HCT116 (cell line): ENCODE results near the gene ESR1. TPM values are rescaled to one million over a fixed set of nuclear protein-coding genes. Genes with fewer than 3 reads are reported as not detected.

Experiments used
- ATAC-seq: fragments of 200-7000 bp; cut with Tn5 transposase; 2 replicates; pipeline ENCODE4 v1.9.1; 2020; ENCODE audit warnings: mild to moderate bottlenecking, moderate library complexity
- BruUV-seq: library from RNA; stranded (reverse); fragments of 400-500 nt; replicated peaks from 2 replicates; lab custom pipeline; 2021; lab: Mats Ljungman, UMichigan
- CTCF ChIA-PET: fragments of 300-600 bp; sonication (Branson Sonifier 250); formaldehyde crosslinking; loops from one replicate; lab custom pipeline; 2021; ENCODE audit warnings: antibody characterized with exemption; lab: Charles Lee
- POLR2A ChIA-PET: fragments of 300-600, 350-600 bp; sonication (Branson Sonifier 250); formaldehyde crosslinking; loops from one replicate; lab custom pipeline; 2021; ENCODE audit warnings: antibody characterized with exemption; lab: Charles Lee
- RAD21 ChIA-PET, 2 experiments: fragments of 300-600 bp; sonication (Branson Sonifier 250); formaldehyde crosslinking; loops; one replicate each; lab custom pipeline; 2023; ENCODE audit warnings: low total read pairs in 2 of 2; ENCODE audit not compliant: uncharacterized antibody in 2 of 2, unreplicated experiment in 2 of 2, low non-redundant PET in 1 of 2; lab: Charles Lee
- DNase-seq: peaks from one replicate; pipeline ENCODE4 v3.0.0-alpha.2; 2010; ENCODE audit warnings: low read depth, low spot score
- H2AFZ ChIP-seq: fragments of 200-600 bp; shearing (Covaris generic), sonication (generic); 2 replicates; pipeline ENCODE4 v1.6.1; 2017; ENCODE audit warnings: low read depth, mixed run types, mixed read lengths, antibody characterized with exemption, low read length; ENCODE audit not compliant: poor library complexity, severe bottlenecking
- H3K27ac ChIP-seq: 2 replicates; pipeline ENCODE4 v1.5.1; 2012; ENCODE audit warnings: low read depth, low read length
- H3K27me3 ChIP-seq: fragments of 200-600 bp; sonication (generic); 2 replicates; pipeline ENCODE4 v1.6.1; 2016; ENCODE audit warnings: mixed run types, low read length, mixed read lengths; ENCODE audit not compliant: insufficient read depth
- H3K36me3 ChIP-seq, 2 experiments: fragments of 200-500 bp in 1 of 2; fragments of 200-600 bp in 1 of 2; sonication (Bioruptor generic) in 1 of 2; sonication (generic) in 1 of 2; 2 replicates each; pipeline versions ENCODE4 v1.5.1 to v1.6.1; 2014 to 2016; ENCODE audit warnings: low read length in 2 of 2, inconsistent platforms in 1 of 2, mixed read lengths in 1 of 2, mixed run types in 1 of 2; ENCODE audit not compliant: insufficient read depth in 2 of 2, control insufficient read depth in 1 of 2
- H3K4me1 ChIP-seq, 2 experiments: fragments of 200-600 bp in 1 of 2; sonication (generic) in 1 of 2; 2 replicates each; pipeline versions ENCODE4 v1.5.1 to v1.6.1; 2012 to 2017; ENCODE audit warnings: low read length in 2 of 2, inconsistent platforms in 1 of 2, mild to moderate bottlenecking in 1 of 2, mixed read lengths in 1 of 2, mixed run types in 1 of 2, moderate library complexity in 1 of 2; ENCODE audit not compliant: insufficient read depth in 2 of 2, control insufficient read depth in 1 of 2
- H3K4me2 ChIP-seq: fragments of 200-600 bp; sonication (generic); 2 replicates; pipeline ENCODE4 v1.6.1; 2017; ENCODE audit warnings: mixed run types, low read length, mixed read lengths
- H3K4me3 ChIP-seq, 2 experiments: fragments of 200-600 bp in 1 of 2; sonication (generic) in 1 of 2; replicated peaks in 1 of 2; 2 replicates each; pipeline ENCODE4 v1.5.1; 2011 to 2016; ENCODE audit warnings: low read length in 2 of 2, control low read depth in 1 of 2, low read depth in 1 of 2, mild to moderate bottlenecking in 1 of 2, mixed read lengths in 1 of 2, mixed run types in 1 of 2
- H3K79me2 ChIP-seq: fragments of 200-600 bp; sonication (generic); 2 replicates; pipeline ENCODE4 v1.6.1; 2017; ENCODE audit warnings: mild to moderate bottlenecking, mixed run types, low read length, moderate library complexity, mixed read lengths; ENCODE audit not compliant: insufficient read depth
- H3K9ac ChIP-seq: fragments of 200-600 bp; sonication (generic); 2 replicates; pipeline ENCODE4 v1.6.1; 2016; ENCODE audit warnings: low read length, mixed read lengths
- H3K9me2 ChIP-seq: fragments of 200-600 bp; sonication (generic), shearing (Covaris generic); 2 replicates; pipeline ENCODE4 v1.6.1; 2017; ENCODE audit warnings: mixed run types, mild to moderate bottlenecking, moderate library complexity; ENCODE audit not compliant: insufficient read depth
- H3K9me3 ChIP-seq, 2 experiments: fragments of 200-500 bp in 1 of 2; fragments of 200-600 bp in 1 of 2; sonication (Bioruptor generic) in 1 of 2; sonication (generic) in 1 of 2; 2 replicates each; pipeline ENCODE4 v1.6.1; 2014 to 2017; ENCODE audit warnings: low read length in 2 of 2, mixed read lengths in 2 of 2, inconsistent platforms in 1 of 2, low read depth in 1 of 2, mild to moderate bottlenecking in 1 of 2, mixed run types in 1 of 2, moderate library complexity in 1 of 2; ENCODE audit not compliant: control insufficient read depth in 1 of 2, insufficient read depth in 1 of 2
- H4K20me1 ChIP-seq: fragments of 200-600 bp; sonication (generic), shearing (Covaris generic); 2 replicates; pipeline ENCODE4 v1.6.1; 2017; ENCODE audit warnings: mixed run types, mild to moderate bottlenecking, moderate library complexity; ENCODE audit not compliant: insufficient read depth
- ATF3 ChIP-seq: IDR thresholded peaks from 2 replicates; pipeline ENCODE4 v1.6.1; 2012
- CTCF ChIP-seq, 3 experiments: fragments of 200-600 bp in 1 of 3; sonication (generic) in 1 of 3; IDR thresholded peaks in 2 of 3; conservative IDR thresholded peaks in 1 of 3; 2 replicates each; pipeline ENCODE4 v1.5.1; 2012 to 2017; ENCODE audit warnings: low read depth in 2 of 3, low read length in 2 of 3, antibody characterized with exemption in 1 of 3, borderline replicate concordance in 1 of 3, control low read depth in 1 of 3, mild to moderate bottlenecking in 1 of 3, mixed read lengths in 1 of 3, mixed run types in 1 of 3, moderate library complexity in 1 of 3; ENCODE audit not compliant: insufficient read depth in 1 of 3
- EGR1 ChIP-seq: IDR thresholded peaks from 2 replicates; pipeline ENCODE4 v1.6.1; 2012; ENCODE audit warnings: low read depth
- ELF1 ChIP-seq: IDR thresholded peaks from 2 replicates; pipeline ENCODE4 v1.6.1; 2012; ENCODE audit warnings: low read depth, borderline replicate concordance
- EZH2phosphoT487 ChIP-seq: fragments of 200-600 bp; IDR thresholded peaks from 2 replicates; pipeline ENCODE4 v1.6.1; 2018; ENCODE audit warnings: antibody characterized with exemption, borderline replicate concordance
- FOSL1 ChIP-seq: IDR thresholded peaks from 2 replicates; pipeline ENCODE4 v1.6.1; 2012; ENCODE audit warnings: low read depth
- MAX ChIP-seq: IDR thresholded peaks from 2 replicates; pipeline ENCODE4 v1.6.1; 2012
- POLR2A ChIP-seq: IDR thresholded peaks from 2 replicates; pipeline ENCODE4 v1.7.0; 2011; ENCODE audit warnings: borderline replicate concordance; ENCODE audit not compliant: insufficient read depth, insufficient read length; ENCODE audit errors: extremely low read depth
- RAD21 ChIP-seq: IDR thresholded peaks from 2 replicates; pipeline ENCODE4 v1.6.1; 2012; ENCODE audit warnings: low read depth, mild to moderate bottlenecking
- SP1 ChIP-seq: IDR thresholded peaks from 2 replicates; pipeline ENCODE4 v1.6.1; 2012; ENCODE audit warnings: low read depth
- ZBTB33 ChIP-seq: IDR thresholded peaks from 2 replicates; pipeline ENCODE4 v1.6.1; 2011; ENCODE audit warnings: mild to moderate bottlenecking, low read length, moderate library complexity; ENCODE audit not compliant: insufficient replicate concordance; ENCODE audit errors: extremely low read depth
- ZFX ChIP-seq: fragments of 450-650 bp; IDR thresholded peaks from 2 replicates; pipeline ENCODE4 v1.6.1; 2017
- ZNF274 ChIP-seq: fragments of 200-500 bp; sonication (Bioruptor generic); IDR thresholded peaks from 2 replicates; pipeline ENCODE4 v1.6.1; 2014; ENCODE audit warnings: mild to moderate bottlenecking, low read depth, low read length, inconsistent platforms
- intact Hi-C: fragments of 100-400 bp; cut with micrococcal nuclease; formaldehyde crosslinking; loops from 2 replicates; pipeline ENCODE4 v1.10.0; 2022
- total RNA-seq: library from RNA; stranded (reverse); gene quantifications from one replicate; pipeline ENCODE4 v1.2.1, GENCODE V29; 2021; ENCODE audit not compliant: unreplicated experiment

The ESR1 gene
- total RNA-seq, 1 experiment from 2014 or later = 0.17 TPM

- no peaks in the 10 kb centered on the region for H3K36me3 ChIP-seq
- ChIA-PET RAD21 (no interaction called here), CTCF (interaction anchor here (1.5 kb wide), 1 partner anchor 13 kb away, joined by 4 read pairs; no protein-coding TSS in a partner anchor), POLR2A (interaction anchor here (1.0 kb wide), 1 partner anchor 16 kb away, joined by 3 read pairs; no protein-coding TSS in a partner anchor)
- H3K27me3 ChIP-seq = no peaks in the 10 kb centered on the region
- H3K27ac ChIP-seq = no peak overlapping the region
- no peaks in the 10 kb centered on the region for H3K79me2 ChIP-seq
- H4K20me1 ChIP-seq = no peaks in the 10 kb centered on the region
- H3K4me3 ChIP-seq = no peak overlapping the region
- BruUV-seq = no TSS peak
- intact Hi-C loops = no loop called here
- no peak overlapping the region for H2AFZ ChIP-seq
- no peak overlapping the region for H3K4me2 ChIP-seq
- TF ChIP-seq FOSL1 (no peak), EZH2phosphoT487 (no peak), ELF1 (no peak), ATF3 (no peak)
- DNase-seq (no peak), ATAC-seq (no peak)
- no peak overlapping the region for H3K9ac ChIP-seq
- no peaks in the 10 kb centered on the region for H3K9me2 ChIP-seq
- H3K4me1 ChIP-seq = no peaks in the 10 kb centered on the region
- H3K9me3 ChIP-seq = no peaks in the 10 kb centered on the region
These were observed 303.7 kb downstream of the ESR1 start for GRCh38 chr6:152110886-152111820.

GRCh38 chr6:152112491-152113261 is 305.2 kb downstream of the ESR1 start:
- Histone ChIP-seq H3K9ac (no peak overlapping the region), H3K4me3 (no peak overlapping the region), H4K20me1 (no peaks in the 10 kb centered on the region), H2AFZ (no peak overlapping the region), H3K4me1 (no peaks in the 10 kb centered on the region), H3K36me3 (no peaks in the 10 kb centered on the region), H3K4me2 (no peak overlapping the region), H3K27me3 (no peaks in the 10 kb centered on the region), H3K79me2 (no peaks in the 10 kb centered on the region), H3K9me2 (no peaks in the 10 kb centered on the region), H3K9me3 (no peaks in the 10 kb centered on the region), H3K27ac (no peak overlapping the region)
- ChIA-PET CTCF (interaction anchor here (1.9 kb wide), 1 partner anchor 12 kb away, joined by 6 read pairs; no protein-coding TSS in a partner anchor), POLR2A (no interaction called here), RAD21 (no interaction called here)
- DNase-seq (no peak), ATAC-seq (no peak)
- intact Hi-C loops = no loop called here
- BruUV-seq = no TSS peak
- TF ChIP-seq ELF1 (no peak), SP1 (no peak), EGR1 (no peak), MAX (no peak), CTCF (IDR thresholded peaks at IDR 0.05 in 2 of 3, conservative IDR thresholded peaks at IDR 0.05 in 1 of 3; ENCODE audit: borderline replicate concordance in 1 of 3, insufficient read depth in 1 of 3, low read depth in 2 of 3, low read length in 2 of 3) (no peak), ZFX (no peak), FOSL1 (no peak), ZBTB33 (no peak), RAD21 (no peak), ZNF274 (no peak), POLR2A (no peak)
